Esophagus squamous epithelium (tissue), 5 donors: ENCODE measurements around the gene KCTD12. TPM values are rescaled to one million over a fixed set of nuclear protein-coding genes. Genes with fewer than 3 reads are reported as not detected.

Experiments used
- DNase-seq: peaks from one replicate; lab custom pipeline; 2025; lab: John Stamatoyannopoulos, UW
- H3K27ac ChIP-seq, 4 donors: fragments of 200-600 bp; sonication (generic); one replicate each; pipeline ENCODE4 v1.5.1; 2016 to 2019; ENCODE audit warnings: mild to moderate bottlenecking in 1 of 4
- H3K27me3 ChIP-seq, 4 donors: fragments of 200-600 bp; sonication (generic); 1 replicate in 3 of 4; 2 replicates in 1 of 4; pipeline versions ENCODE4 v1.5.1 to v1.6.0; 2017 to 2021; ENCODE audit warnings: antibody characterized with exemption in 1 of 4
- H3K36me3 ChIP-seq, 3 donors: fragments of 200-600 bp; sonication (generic); one replicate each; pipeline ENCODE4 v1.5.1; 2016 to 2019
- H3K4me1 ChIP-seq, 3 donors: fragments of 200-600 bp; sonication (generic); one replicate each; pipeline ENCODE4 v1.5.1; 2017 to 2019
- H3K4me3 ChIP-seq, 4 donors: fragments of 200-600 bp; sonication (generic); 1 replicate in 3 of 4; 2 replicates in 1 of 4; pipeline ENCODE4 v1.5.1; 2016 to 2019; ENCODE audit warnings: mild to moderate bottlenecking in 2 of 4, moderate library complexity in 1 of 4
- H3K9me3 ChIP-seq, 3 donors: fragments of 200-600 bp; sonication (generic); one replicate each; pipeline ENCODE4 v1.5.1; 2016 to 2019
- CTCF ChIP-seq, 6 experiments: fragments of 450-650 bp in 4 of 6; fragments of 200-600 bp in 2 of 6; sonication (generic) in 2 of 6; IDR thresholded peaks; one replicate each; pipeline ENCODE4 v1.5.1; 2016 to 2019; ENCODE audit warnings: antibody characterized with exemption in 6 of 6, mild to moderate bottlenecking in 4 of 6, moderate library complexity in 4 of 6
- POLR2A ChIP-seq, 4 donors: fragments of 450-650 bp; IDR thresholded peaks; one replicate each; pipeline ENCODE4 v1.6.1; 2017; ENCODE audit warnings: antibody characterized with exemption in 4 of 4, mild to moderate bottlenecking in 4 of 4, moderate library complexity in 3 of 4
- WGBS, 2 donors: methylation state at CpG; one replicate each; pipeline ENCODE4 v1.1.5; 2018; 5-methylcytosine and 5-hydroxymethylcytosine counted together
- intact Hi-C: fragments of 100-400 bp; cut with DNase I; formaldehyde crosslinking; loops from one replicate; pipeline ENCODE4 v1.15.0; 2022
- total RNA-seq, 4 donors: library from RNA; depleted of rRNA; stranded (reverse); fragments of >200 nt; gene quantifications; one replicate each; pipeline ENCODE4 v1.1.0, GENCODE V29; 2016
- donor health status: DM: yes; HTN: yes; CAD: no.

KCTD12 gene
- total RNA-seq, 4 donors from 2014 or later: 6.2 to 63.3 (median 23.1) TPM

- 52 to 58% methylated on average over 2 of the region's 2 CpGs for WGBS, 2 donors
- H3K27me3 ChIP-seq: peaks cover 0 to 2% (median 0%) of the 10 kb centered on the region in 4 donors
These were observed 8.4 kb upstream of the KCTD12 start for GRCh38 chr13:76894401-76895110.

GRCh38 chr13:76892488-76892887, 6.3 kb upstream of the KCTD12 start:
- WGBS, 2 donors: 75 to 80% methylated on average over 1 of the region's 1 CpG
- no peak for TF ChIP-seq POLR2A (IDR thresholded peaks at IDR 0.05)
- TF ChIP-seq CTCF (IDR thresholded peaks at IDR 0.05): no peak
- intact Hi-C loops: no loop called here

More at GRCh38 chr13:76894401-76895110, 8.4 kb upstream of the KCTD12 start:
- H3K9me3 ChIP-seq: peaks cover 0 to 9% (median 5%) of the 10 kb centered on the region in 3 donors
- TF ChIP-seq CTCF (IDR thresholded peaks at IDR 0.05): no peak
- TF ChIP-seq POLR2A (IDR thresholded peaks at IDR 0.05): no peak
- H3K36me3 ChIP-seq: no peaks in the 10 kb centered on the region
- intact Hi-C loops: no loop called here
- peaks cover 0 to 7% (median 5%) of the 10 kb centered on the region in 3 donors for H3K4me1 ChIP-seq
- DNase-seq: no peak
- H3K27ac ChIP-seq: no peak overlapping the region
- no peak overlapping the region for H3K4me3 ChIP-seq

GRCh38 chr13:76890021-76890420, 3.8 kb upstream of the KCTD12 start:
- peaks cover 0 to 10% (median 0%) of the 10 kb centered on the region in 4 donors for H3K27me3 ChIP-seq
- no peak for TF ChIP-seq CTCF (IDR thresholded peaks at IDR 0.05)
- no peak for TF ChIP-seq POLR2A (IDR thresholded peaks at IDR 0.05)
- DNase-seq: no peak
- H3K9me3 ChIP-seq: no peaks in the 10 kb centered on the region
- intact Hi-C loops: no loop called here
- H3K36me3 ChIP-seq: no peaks in the 10 kb centered on the region
- H3K4me1 ChIP-seq: peaks cover 0 to 29% (median 9%) of the 10 kb centered on the region in 3 donors
- no peak overlapping the region for H3K4me3 ChIP-seq
- WGBS, 2 donors: 50 to 61% methylated on average over 1 of the region's 1 CpG
- H3K27ac ChIP-seq: no peak overlapping the region

More at GRCh38 chr13:76892488-76892887, 6.3 kb upstream of the KCTD12 start:
- no peak overlapping the region for H3K27ac ChIP-seq
- DNase-seq: no peak
- H3K4me3 ChIP-seq: no peak overlapping the region
- H3K36me3 ChIP-seq: no peaks in the 10 kb centered on the region
- no peaks in the 10 kb centered on the region for H3K9me3 ChIP-seq
- H3K27me3 ChIP-seq: peaks cover 0 to 4% (median 0%) of the 10 kb centered on the region in 4 donors
- H3K4me1 ChIP-seq: peaks cover 0 to 14% (median 6%) of the 10 kb centered on the region in 3 donors

- no peaks in the 10 kb centered on the region for H3K36me3 ChIP-seq
- 81 to 83% methylated on average over 1 of the region's 1 CpG for WGBS, 2 donors
- intact Hi-C loops: no loop called here
- no peak overlapping the region for H3K4me3 ChIP-seq
- peaks cover 5 to 32% (median 6%) of the 10 kb centered on the region in 3 donors for H3K4me1 ChIP-seq
- H3K27ac ChIP-seq: no peak overlapping the region
- peaks cover 0 to 10% (median 0%) of the 10 kb centered on the region in 4 donors for H3K27me3 ChIP-seq
- no peak for DNase-seq
- no peaks in the 10 kb centered on the region for H3K9me3 ChIP-seq
- no peak for TF ChIP-seq POLR2A (IDR thresholded peaks at IDR 0.05)
- TF ChIP-seq CTCF (IDR thresholded peaks at IDR 0.05): no peak
These were observed 3.0 kb upstream of the KCTD12 start for GRCh38 chr13:76889254-76889653.

GRCh38 chr13:76888421-76888820, 2.2 kb upstream of the KCTD12 start:
- intact Hi-C loops: no loop called here
- WGBS, 2 donors: 71 to 93% methylated on average over 1 of the region's 1 CpG
- H3K36me3 ChIP-seq: no peaks in the 10 kb centered on the region

More at GRCh38 chr13:76888421-76888820, 2.2 kb upstream of the KCTD12 start:
- TF ChIP-seq CTCF (IDR thresholded peaks at IDR 0.05) (no peak), POLR2A (IDR thresholded peaks at IDR 0.05) (no peak)
- peaks cover 4 to 37% (median 8%) of the 10 kb centered on the region in 3 donors for H3K4me1 ChIP-seq
- peaks cover 0 to 10% (median 0%) of the 10 kb centered on the region in 4 donors for H3K27me3 ChIP-seq
- DNase-seq: no peak
- no peak overlapping the region for H3K4me3 ChIP-seq
- H3K27ac ChIP-seq: no peak overlapping the region
- H3K9me3 ChIP-seq: no peaks in the 10 kb centered on the region
